ENCODE results near the gene SLITRK3.

- TF ChIP-seq CTCF (IDR thresholded peaks at IDR 0.05), result no peak
- no peak for TF ChIP-seq EZH2 (IDR thresholded peaks at IDR 0.05; ENCODE audit: borderline replicate concordance, insufficient read depth, low read depth, low read length, poor library complexity, severe bottlenecking)
Measured at GRCh38 chr3:165169368-165169767, 26.8 kb downstream of the SLITRK3 start.
